Stomach smooth muscle (tissue), 2 donors: ENCODE results near the gene PPIL6.

Source experiments
- H3K27ac ChIP-seq: one replicate; pipeline ENCODE4 v1.7.0; 2013; ENCODE audit warnings: mild to moderate bottlenecking, low read length, inconsistent platforms
- H3K27me3 ChIP-seq, 2 donors: one replicate each; pipeline ENCODE4 v1.7.0; 2013; ENCODE audit warnings: low read length in 2 of 2; ENCODE audit not compliant: insufficient read depth in 2 of 2, control insufficient read depth in 1 of 2
- H3K36me3 ChIP-seq, 2 donors: one replicate each; pipeline ENCODE4 v1.7.0; 2013; ENCODE audit warnings: low read length in 2 of 2; ENCODE audit not compliant: control insufficient read depth in 2 of 2, insufficient read depth in 2 of 2
- H3K4me1 ChIP-seq: one replicate; pipeline ENCODE4 v1.7.0; 2013; ENCODE audit warnings: low read length; ENCODE audit not compliant: control insufficient read depth, insufficient read depth
- H3K4me3 ChIP-seq, 2 donors: one replicate each; pipeline ENCODE4 v1.7.0; 2013; ENCODE audit warnings: low read length in 2 of 2
- H3K9ac ChIP-seq, 2 donors: one replicate each; pipeline ENCODE4 v1.7.0; 2013; ENCODE audit warnings: low read length in 2 of 2, mild to moderate bottlenecking in 1 of 2
- H3K9me3 ChIP-seq, 2 donors: one replicate each; pipeline ENCODE4 v1.7.0; 2013; ENCODE audit warnings: low read length in 2 of 2; ENCODE audit not compliant: control insufficient read depth in 2 of 2
- donor health status: healthy.
- donor health status: Pancreatic carcinoma.

The PPIL6 gene

DNA sequence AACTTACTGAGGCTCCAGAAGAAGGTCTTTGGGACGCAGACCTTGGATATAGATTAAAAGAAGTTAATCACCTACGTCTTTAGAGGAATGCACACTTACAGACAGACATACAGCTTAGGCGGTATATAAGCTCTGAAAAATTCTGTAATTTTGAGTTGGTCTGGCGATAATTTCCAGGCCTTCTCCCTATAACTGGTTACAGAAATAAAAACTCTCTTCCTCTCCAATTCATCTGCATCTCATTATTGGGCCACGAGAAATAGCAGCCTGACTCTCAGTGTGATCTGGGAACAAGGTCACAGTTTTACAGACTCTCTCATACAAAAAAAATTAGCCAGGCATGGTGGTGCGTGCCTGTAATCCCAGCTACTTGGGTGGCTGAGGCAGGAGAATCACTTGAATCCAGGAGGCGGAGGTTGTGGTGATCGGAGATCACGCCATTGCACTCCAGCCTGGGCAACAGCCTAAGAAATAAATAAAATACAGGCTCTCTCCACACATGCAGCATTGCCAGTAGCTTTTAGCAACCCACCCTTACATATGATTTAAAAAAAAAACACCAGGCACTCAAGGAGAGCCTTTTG lies 37.9 kb upstream of the PPIL6 start:
- no peak overlapping the region for H3K27ac ChIP-seq
- no peaks in the 10 kb centered on the region for H3K27me3 ChIP-seq
- peaks cover 15 to 28% of the 10 kb centered on the region in 2 donors for H3K36me3 ChIP-seq
- no peak overlapping the region for H3K9ac ChIP-seq
- H3K4me1 ChIP-seq, result peaks cover 18% of the 10 kb centered on the region
- H3K9me3 ChIP-seq, result no peaks in the 10 kb centered on the region
- no peak overlapping the region for H3K4me3 ChIP-seq

DNA sequence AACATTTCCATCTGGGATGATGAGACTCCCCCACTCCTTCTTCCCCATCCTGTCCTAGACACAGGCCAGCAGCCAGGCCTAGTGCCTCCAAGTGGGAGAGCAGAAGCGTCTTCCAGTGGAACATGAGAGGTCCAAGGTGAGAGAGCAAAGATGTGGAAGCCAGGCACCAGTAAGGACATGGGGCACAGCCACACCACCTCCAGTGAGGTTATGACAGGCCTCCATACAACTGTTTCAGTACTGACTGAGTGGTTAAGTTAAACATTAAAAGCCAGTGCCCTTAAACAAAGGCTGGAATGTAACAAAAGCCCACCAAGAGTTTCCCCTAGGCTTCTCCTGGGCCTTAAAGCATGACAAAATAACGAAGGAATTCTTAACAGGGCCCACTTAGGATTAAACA lies 37.3 kb upstream of the PPIL6 start:
- Histone ChIP-seq H3K36me3 (peaks cover 19 to 33% of the 10 kb centered on the region in 2 donors), H3K4me3 (no peak overlapping the region), H3K9ac (no peak overlapping the region), H3K4me1 (peaks cover 18% of the 10 kb centered on the region), H3K27me3 (no peaks in the 10 kb centered on the region), H3K9me3 (no peaks in the 10 kb centered on the region), H3K27ac (no peak overlapping the region)

GRCh38 chr6:109477184-109477583 lies 36.8 kb upstream of the PPIL6 start:
- no peak overlapping the region for H3K9ac ChIP-seq
- H3K27me3 ChIP-seq, result no peaks in the 10 kb centered on the region
- peaks cover 20 to 38% of the 10 kb centered on the region in 2 donors for H3K36me3 ChIP-seq
- H3K9me3 ChIP-seq, result no peaks in the 10 kb centered on the region
- peaks cover 17% of the 10 kb centered on the region for H3K4me1 ChIP-seq
- H3K4me3 ChIP-seq, result no peak overlapping the region
- no peak overlapping the region for H3K27ac ChIP-seq

GRCh38 chr6:109475625-109476024 lies 35.2 kb upstream of the PPIL6 start:
- no peaks in the 10 kb centered on the region for H3K27me3 ChIP-seq
- peaks cover 34 to 49% of the 10 kb centered on the region in 2 donors for H3K36me3 ChIP-seq
- no peak overlapping the region for H3K4me3 ChIP-seq
- H3K9ac ChIP-seq, result no peak overlapping the region
- H3K9me3 ChIP-seq, result no peaks in the 10 kb centered on the region
- H3K27ac ChIP-seq, result no peak overlapping the region
- peaks cover 4% of the 10 kb centered on the region for H3K4me1 ChIP-seq

DNA sequence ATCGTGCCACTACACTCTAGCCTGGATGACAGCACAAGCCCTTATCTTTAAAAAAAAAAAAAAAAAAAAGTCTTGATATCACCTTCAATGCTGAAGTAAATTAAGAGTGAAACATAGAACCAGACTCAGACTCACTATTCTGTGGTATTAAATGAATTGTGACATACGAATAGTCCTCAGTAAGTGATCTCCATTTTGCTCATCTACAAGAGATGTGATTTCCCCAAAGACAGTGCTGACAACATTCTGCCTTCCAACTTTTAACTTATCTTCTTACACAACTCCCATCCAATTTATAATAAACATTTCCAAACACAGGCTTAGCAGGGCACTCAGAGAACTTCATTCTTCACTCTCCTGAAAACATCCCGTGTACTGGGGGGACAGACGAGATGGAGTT lies 34.6 kb upstream of the PPIL6 start:
- peaks cover 3% of the 10 kb centered on the region for H3K4me1 ChIP-seq
- no peaks in the 10 kb centered on the region for H3K27me3 ChIP-seq
- H3K9ac ChIP-seq, result no peak overlapping the region
- no peaks in the 10 kb centered on the region for H3K9me3 ChIP-seq
- peaks cover 34 to 52% of the 10 kb centered on the region in 2 donors for H3K36me3 ChIP-seq
- no peak overlapping the region for H3K4me3 ChIP-seq
- H3K27ac ChIP-seq, result no peak overlapping the region

GRCh38 chr6:109473120-109473519 lies 32.7 kb upstream of the PPIL6 start:
- Histone ChIP-seq H3K9ac (no peak overlapping the region), H3K4me1 (no peaks in the 10 kb centered on the region), H3K27me3 (no peaks in the 10 kb centered on the region), H3K9me3 (no peaks in the 10 kb centered on the region), H3K36me3 (peaks cover 39 to 56% of the 10 kb centered on the region in 2 donors), H3K27ac (no peak overlapping the region), H3K4me3 (no peak overlapping the region)

GRCh38 chr6:109472132-109472995 lies 31.9 kb upstream of the PPIL6 start:
- H3K36me3 ChIP-seq, result peaks cover 39 to 56% of the 10 kb centered on the region in 2 donors
- H3K4me1 ChIP-seq, result no peaks in the 10 kb centered on the region
- H3K27me3 ChIP-seq, result no peaks in the 10 kb centered on the region

DNA sequence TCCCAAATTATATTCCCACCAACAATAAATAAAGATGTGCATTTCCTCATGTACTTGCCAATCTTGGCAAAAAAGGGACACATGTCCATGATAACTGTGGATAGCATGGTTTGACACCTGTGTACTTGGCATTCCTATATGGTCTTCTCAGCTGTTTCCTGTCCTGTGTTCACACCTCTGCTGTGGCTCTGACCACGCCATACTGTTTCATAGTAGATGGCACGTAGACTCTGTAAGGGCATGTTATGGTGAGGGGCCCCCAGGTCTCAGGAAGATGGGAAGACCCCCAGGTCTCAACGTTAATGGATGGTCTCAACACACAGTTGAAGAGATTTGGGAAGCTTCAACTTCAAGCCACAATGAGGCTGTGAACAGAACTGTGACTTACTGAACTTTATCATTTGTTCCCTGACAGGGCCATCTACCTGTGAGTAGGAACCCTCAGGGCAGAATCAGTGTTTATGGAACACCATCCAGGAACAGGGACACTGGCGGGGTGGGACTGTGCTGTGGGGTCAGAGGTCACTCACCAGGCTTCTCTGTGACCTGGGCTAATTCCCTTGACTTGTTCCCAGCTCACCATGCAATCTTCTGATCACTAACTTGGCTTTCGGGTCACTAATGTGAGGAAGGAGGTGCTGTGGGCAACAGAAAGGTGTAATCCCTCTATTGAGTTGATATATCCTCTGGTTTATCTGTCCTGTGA lies 30.8 kb upstream of the PPIL6 start:
- H3K4me3 ChIP-seq, result no peak overlapping the region
- H3K36me3 ChIP-seq, result peaks cover 41 to 55% of the 10 kb centered on the region in 2 donors
- H3K9me3 ChIP-seq, result no peaks in the 10 kb centered on the region
- no peak overlapping the region for H3K27ac ChIP-seq
- no peaks in the 10 kb centered on the region for H3K27me3 ChIP-seq
- H3K9ac ChIP-seq, result no peak overlapping the region
- no peaks in the 10 kb centered on the region for H3K4me1 ChIP-seq

More at GRCh38 chr6:109472132-109472995, 31.9 kb upstream of the PPIL6 start:
- Histone ChIP-seq H3K4me3 (no peak overlapping the region), H3K27ac (no peak overlapping the region), H3K9me3 (no peaks in the 10 kb centered on the region), H3K9ac (no peak overlapping the region)

- no peaks in the 10 kb centered on the region for H3K27me3 ChIP-seq
- peaks cover 41 to 54% of the 10 kb centered on the region in 2 donors for H3K36me3 ChIP-seq
- no peaks in the 10 kb centered on the region for H3K9me3 ChIP-seq
- no peak overlapping the region for H3K9ac ChIP-seq
- H3K4me3 ChIP-seq, result no peak overlapping the region
- H3K27ac ChIP-seq, result no peak overlapping the region
- no peaks in the 10 kb centered on the region for H3K4me1 ChIP-seq
These were observed 29.3 kb upstream of the PPIL6 start for GRCh38 chr6:109469591-109470189.

DNA sequence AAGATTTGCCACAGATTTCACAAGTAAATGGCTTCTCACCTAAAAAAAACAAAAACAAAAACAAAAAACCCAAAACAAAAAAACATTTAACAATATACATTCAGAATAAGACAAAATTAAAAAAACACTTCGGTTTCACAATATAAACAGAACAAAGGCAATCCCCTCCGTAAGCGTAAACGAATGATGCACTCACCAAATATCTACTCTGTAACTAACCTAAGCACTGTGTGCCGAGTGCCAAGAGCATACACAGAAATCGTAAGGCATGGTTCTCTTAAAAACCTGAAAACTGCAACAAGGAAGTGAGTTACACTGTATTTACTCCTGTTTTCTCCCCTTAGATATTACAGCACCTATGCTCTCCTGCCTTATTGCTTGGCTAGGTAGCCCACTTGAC lies 27.3 kb upstream of the PPIL6 start:
- Histone ChIP-seq H3K9me3 (no peaks in the 10 kb centered on the region), H3K27ac (no peak overlapping the region), H3K36me3 (peaks cover 33 to 45% of the 10 kb centered on the region in 2 donors), H3K4me1 (no peaks in the 10 kb centered on the region), H3K27me3 (no peaks in the 10 kb centered on the region), H3K9ac (no peak overlapping the region), H3K4me3 (no peak overlapping the region)
